GM10266 (cell line): ENCODE measurements around the gene TJP1.

Experiments
- DNase-seq: peaks from one replicate; pipeline ENCODE4 v3.0.0; 2012; ENCODE audit errors: extremely low spot score
- CTCF ChIP-seq: IDR thresholded peaks from 2 replicates; pipeline ENCODE4 v1.5.1; 2012; ENCODE audit warnings: mild to moderate bottlenecking, low read depth; ENCODE audit not compliant: control insufficient read depth, insufficient read depth; ENCODE audit errors: missing control alignments

TJP1 gene

GRCh38 chr15:29695489-29696167, 126.6 kb downstream of the TJP1 start:
- DNase-seq, result no peak
- peak; percentile 36 for TF ChIP-seq CTCF

- DNase-seq, result no peak
- no peak for TF ChIP-seq CTCF
Observed at GRCh38 chr15:29693225-29693624, 129.0 kb downstream of the TJP1 start.

- peak; percentile 11 for TF ChIP-seq CTCF
- DNase-seq, result no peak
Observed at GRCh38 chr15:29692527-29692926, 129.7 kb downstream of the TJP1 start.

- no peak for DNase-seq
- no peak for TF ChIP-seq CTCF
Observed at GRCh38 chr15:29690765-29691475, 131.3 kb downstream of the TJP1 start.

GRCh38 chr15:29689287-29689986, 132.8 kb downstream of the TJP1 start:
- no peak for DNase-seq
- TF ChIP-seq CTCF, result no peak

GRCh38 chr15:29688506-29689286, 133.6 kb downstream of the TJP1 start:
- no peak for TF ChIP-seq CTCF
- no peak for DNase-seq
